HG02938 (cell line): ENCODE data around the gene PREP.
"Not testable (repeated sequence)": the region's sequence is repeated elsewhere in the genome, so short reads cannot be mapped to it uniquely, and the experiment has no call there.

Experiments
- ATAC-seq: cut with Tn5 transposase; IDR thresholded peaks from one replicate; pipeline ENCODE4 v1.9.1; 2021; ENCODE audit warnings: mild to moderate bottlenecking, moderate library complexity; ENCODE audit not compliant: unreplicated experiment

The PREP gene

DNA sequence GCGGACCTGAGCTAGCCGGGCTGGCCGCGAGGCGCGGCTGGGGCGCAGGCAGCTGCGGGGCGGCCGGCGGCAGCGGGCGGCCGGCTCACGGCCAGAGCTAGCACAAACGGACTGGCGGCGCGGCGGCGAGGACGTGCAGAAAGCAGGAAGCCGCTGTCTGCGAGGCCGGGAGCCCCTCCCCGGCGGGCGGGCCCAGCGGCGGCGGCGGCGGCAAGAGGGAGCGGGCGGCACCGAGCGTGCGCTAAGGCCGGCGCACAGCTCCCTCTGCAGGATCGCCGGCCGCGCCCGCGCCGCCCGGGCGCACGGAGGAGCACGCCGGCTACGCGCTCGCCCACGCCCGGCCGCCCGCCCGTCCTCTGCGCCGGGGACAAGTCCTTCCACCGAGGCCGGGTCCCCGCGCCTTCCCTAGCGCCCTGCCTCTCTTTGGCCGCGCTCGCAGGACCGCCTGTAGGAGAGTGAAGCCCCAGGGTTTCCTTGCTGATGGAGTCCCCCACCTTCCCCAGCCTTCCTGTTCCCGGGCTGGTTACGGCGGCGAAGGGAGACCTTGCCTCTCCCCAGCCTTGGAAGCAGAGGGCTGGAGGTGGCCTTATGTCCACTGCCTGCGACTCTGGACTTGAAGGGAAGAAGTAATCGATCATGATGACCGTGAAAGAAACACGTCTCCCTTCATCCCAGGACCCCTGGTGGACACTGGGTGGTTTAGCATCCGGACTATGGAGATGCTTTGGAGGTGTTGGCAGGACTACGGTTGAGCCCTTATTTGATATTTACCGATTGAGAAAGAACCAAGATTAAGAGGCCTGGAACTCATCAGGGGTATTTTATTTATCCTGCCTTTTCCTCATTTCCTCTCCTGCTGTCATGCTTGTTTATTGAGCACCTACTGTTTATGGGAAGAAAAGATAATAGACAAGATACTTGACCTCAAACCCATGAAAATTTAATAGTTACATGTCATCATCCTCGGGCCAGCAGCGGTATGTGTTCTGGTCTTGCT, at the start of gene PREP:
PREP (minus strand) TSS at position 144 of the 997 bp plus-strand sequence. CDS start 191 bp downstream, outside the sequence.
- peak; percentile 84 for ATAC-seq

DNA sequence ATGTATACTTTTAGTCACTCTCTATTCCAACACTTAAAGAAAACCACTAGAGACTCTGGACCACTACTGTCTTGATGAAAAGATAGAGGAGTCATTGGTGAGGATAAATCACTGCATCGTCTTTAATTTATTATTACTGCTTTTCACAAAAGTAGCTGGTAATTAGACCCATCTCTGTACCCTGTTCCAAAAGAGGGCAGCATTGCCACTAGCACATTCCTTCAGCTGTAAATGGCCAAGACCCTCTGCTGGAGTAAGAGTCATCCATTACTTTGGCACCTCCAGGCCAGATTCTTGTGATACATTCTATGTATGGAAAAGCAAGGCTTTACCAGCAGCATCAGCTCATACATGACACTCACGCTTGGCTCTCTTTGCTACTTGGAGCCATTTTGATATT, 49.5 kb upstream of the PREP start:
- no peak for ATAC-seq

DNA sequence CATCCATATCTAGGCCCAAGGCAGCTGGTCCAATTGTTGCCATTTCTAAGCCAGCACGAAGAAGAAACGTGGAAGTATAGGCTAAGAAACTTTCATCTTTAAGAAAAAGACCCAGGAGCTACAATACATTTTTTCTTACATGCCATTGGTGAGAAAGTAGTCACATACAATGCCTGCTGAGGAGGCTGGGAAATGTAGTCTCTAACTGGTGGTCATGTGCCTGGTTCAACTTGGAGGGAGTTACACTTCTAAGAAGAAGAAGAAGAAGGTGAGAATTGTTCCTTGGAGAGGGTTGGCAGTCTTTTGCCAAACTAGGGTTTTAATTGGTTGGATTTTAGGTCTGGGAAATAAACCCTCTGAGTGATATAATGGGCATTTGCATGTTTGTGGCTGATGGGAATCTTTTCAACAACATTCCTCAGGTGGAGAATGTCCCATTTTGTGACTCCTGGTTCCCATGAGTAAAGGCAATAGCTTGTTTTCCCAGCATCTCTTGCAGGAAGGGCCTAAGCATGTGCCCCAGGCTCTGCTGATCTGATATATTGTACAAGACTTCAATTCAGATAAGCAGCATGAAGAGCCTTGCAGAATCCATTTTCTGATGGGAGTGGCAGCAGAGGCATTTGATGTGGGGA, 47.0 kb upstream of the PREP start:
- no peak for ATAC-seq

DNA sequence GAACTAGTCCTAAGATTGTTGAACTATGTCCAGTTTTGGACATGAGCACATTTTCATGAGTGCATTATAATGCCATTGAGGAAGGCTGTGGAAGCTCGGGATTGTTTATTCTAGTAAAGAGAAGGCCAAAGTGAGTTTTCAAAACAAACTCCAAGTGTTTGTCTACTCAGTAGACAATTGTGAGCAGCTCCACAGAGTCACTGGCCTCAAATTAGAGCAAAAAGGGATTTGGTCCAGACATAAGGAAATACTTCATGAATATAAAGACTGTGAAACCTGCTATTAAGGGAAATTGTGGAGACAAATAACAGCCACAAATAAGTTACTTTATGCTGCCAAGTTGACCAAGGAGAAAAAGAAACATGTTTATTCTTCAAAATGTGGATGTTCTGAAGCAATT, 42.6 kb upstream of the PREP start:
- ATAC-seq, result no peak

DNA sequence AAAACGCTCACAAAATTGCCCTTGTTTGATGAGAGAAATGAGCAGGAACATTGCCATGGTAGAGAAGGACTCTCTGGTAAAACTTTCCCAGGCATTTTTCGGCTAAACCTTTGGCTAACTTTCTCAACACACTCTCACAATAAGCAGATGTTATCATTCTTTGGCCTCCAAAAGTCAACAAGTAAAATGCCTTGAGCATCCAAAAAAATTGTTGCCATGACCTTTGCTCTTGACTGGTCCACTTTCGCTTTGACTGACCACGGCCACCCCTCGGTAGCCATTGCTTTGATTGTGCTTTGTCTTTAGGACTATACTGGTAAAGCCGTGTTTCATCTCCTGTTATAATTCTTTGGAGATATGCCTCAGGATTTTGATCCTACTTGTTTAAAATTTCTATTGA, 41.1 kb upstream of the PREP start:
- no peak for ATAC-seq

DNA sequence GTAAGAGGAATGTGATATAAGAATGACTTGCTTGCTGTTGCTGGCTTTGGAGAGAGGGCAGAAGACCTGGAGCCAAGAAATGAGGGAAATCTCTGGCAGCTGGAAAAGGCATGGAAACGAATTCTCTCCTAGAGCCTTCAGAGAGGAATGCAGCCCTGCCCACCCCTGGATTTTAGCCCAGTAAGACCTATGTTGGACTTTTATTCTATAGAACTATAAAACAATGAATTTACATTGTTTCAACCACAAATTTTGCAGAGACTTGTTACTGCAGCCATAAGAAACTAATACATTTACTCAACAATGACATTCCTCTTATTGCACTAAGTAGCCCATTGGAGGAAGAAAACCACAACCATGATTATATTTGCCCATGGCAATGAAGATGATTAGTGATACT, 39.5 kb upstream of the PREP start:
- no peak for ATAC-seq

DNA sequence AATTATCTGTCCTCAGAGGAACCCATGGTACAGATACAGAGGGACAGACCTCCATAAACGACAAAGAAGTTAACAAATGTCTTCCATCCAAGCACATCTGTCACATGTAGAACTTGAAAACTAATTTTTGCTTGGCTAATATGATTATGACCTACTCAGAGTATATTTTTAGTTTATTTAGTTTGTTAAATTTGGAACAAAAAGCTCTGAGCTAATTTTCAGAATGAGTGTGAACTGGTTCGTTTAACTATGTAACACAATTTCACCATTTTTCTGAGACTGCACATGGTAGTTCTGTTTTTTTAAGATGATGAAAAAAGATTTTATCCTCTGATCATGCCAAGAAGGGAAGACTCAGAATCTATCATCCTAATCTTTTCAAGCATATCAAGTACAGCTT, 34.4 kb upstream of the PREP start:
- ATAC-seq, result no peak

DNA sequence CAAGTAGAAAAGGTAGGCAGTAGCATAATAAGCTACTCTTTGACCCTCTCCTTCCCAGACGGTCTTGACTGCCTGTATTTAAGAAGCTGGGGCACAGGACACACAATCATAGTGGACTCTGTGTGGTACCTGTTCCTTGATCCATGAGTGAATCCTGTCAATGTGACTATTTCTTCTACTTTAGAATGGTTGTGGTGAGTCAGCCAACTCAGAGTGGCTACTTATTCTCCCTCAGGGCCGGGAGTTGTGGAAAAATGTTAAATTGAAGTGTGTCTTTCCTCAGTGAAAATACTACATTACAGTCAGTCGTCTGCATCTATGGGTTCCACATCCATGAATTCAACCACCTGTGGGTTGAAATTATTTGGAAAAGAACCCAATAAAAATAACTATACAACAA, 30.8 kb upstream of the PREP start:
- ATAC-seq, result no peak

DNA sequence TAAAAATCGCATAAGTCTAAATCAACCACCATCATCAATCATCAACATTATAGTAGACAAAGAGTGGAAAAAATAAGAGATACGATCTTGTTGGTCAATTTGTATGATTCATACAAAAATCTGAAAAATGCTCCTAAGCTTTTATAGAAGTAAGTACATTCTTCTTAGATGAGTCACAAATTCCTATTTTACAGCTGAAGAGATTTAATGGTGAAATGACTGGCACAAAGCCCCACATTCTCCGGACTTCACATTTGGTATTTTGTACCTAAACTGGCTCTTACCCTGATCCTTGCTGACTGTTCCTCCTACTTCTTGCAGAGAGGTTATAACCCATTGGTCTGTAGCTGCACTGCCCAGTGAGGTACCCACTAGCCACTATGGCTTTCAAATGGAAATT, 29.9 kb upstream of the PREP start:
- no peak for ATAC-seq

DNA sequence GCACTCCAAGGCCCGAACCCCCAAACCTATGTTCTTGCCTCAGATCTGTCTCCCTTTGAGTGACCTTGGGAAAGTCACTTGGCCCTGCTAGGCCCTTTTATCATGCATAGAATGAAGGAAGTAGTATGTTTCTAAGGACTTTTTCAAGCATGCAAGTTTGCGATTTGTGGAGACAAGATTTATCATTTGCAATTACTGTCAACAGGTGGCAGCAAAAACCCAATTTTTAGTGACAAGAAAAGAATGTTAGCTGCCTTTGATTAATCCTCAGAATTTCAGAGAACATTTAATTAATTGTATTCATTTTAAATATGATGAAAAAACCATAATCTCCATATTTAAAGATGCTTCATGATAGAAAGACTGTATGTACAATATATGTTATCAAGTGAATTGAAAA, 28.3 kb upstream of the PREP start:
- no peak for ATAC-seq

DNA sequence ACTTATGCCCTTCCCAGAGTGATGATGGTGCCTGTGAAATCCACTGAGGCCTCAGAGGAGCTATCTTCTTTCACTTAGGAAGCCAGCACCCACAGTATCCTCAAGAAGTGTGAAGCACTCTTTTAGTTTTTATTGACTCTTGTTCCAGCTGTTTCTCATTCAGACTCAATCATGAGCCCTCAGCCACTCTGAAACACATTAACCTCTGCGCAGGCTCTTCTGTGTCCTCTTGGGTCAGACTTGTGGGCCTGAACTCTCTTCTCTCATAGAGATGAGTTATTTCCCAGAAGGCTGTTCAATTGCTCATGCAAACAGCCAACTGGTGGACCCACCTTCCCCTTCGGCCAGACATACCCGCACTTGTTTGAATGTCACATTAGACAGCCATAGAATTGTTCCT, 27.8 kb upstream of the PREP start:
- ATAC-seq, result no peak

DNA sequence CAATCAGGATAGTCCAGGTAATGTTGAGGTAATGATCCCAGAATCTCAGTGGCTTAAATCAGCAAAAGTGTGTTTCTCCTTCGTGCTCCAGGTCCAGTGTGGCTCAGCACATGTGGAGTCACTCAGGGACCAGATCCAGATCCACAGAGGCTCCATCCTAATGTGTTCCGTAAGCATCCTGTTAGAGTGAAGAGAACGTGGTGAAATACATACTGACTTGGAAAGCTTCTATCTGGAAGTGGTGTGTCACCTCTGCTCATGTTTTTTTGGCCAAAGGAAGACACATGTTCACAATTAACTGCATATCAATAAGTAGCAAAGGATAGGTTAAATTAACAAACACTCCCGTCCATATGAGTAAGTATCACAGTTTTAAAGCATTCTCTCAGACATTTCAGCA, 26.8 kb upstream of the PREP start:
- ATAC-seq, result no peak

DNA sequence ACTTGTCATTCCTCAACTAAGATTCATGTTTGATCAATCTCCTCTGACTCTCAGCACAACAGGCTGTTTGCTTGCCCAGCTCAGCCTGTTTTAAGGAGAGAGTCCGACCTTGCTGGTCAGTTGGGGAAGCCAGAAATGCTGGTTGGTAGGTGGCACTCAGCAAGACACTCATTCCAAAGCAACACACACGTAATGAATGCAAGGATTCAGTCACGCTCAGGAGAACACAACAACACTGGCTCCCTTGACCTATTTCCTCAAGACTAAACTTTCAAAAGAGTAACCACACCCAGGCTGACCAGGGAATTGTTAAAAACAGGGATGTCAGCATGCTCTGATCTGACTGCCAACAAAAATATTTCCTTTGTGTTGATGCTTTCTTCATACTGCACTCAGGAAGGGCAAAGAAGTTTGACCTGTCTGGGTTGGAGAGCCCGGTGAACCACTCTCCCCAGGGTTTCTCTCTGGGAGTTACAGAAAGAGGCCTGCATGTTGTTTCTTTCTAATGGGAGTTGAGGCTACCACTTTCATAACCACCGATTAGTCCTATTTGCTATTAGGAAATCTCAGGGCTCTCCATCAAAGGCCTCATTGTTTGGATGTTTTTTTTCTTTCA, 25.6 kb upstream of the PREP start:
- no peak for ATAC-seq

DNA sequence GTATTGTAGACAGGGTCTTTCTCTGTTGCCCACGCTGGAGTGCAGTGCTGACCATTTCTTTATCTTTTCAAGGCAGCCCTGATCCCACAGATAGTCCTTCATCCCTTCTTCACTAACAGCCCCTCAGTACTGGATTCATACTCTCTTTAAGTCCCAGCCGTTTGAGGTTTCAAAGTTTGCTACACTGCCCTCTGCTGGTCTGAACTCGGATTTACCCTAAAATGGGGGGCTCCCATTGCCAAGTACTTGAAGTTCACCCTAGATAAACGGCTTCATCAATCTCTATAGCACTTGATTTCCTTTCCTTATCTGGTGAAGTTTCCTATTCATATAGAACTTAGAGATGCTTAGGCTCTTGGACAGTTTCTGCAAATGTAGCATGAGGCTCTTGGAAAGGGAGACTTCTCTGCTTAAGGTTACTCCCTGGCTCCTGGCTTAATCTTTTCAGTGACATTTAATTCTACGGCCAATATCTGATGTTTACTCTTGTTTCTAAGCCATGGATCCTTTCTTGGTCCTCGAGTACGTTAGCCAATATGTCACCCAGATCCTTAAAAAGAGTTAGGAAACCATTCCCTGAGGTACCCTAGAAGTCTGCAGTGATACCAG, 21.4 kb upstream of the PREP start:
- ATAC-seq, result no peak

DNA sequence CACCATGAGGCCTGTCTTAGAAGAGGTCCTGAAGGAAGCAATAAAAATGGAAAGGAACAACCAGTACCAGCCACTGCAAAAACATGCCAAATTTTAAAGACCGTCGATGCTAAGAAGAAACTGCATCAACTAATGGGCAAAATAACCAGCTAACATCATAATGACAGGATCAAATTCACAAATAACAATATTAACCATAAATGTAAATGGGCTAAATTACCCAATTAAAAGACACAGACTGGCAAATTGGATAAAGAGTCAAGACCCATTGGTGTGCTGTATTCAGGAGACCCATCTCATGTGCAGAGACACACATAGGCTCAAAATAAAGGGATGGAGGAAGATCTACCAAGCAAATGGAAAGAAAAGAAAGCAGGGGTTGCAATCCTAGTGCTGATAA, 14.1 kb upstream of the PREP start:
- not testable (repeated sequence) for ATAC-seq

DNA sequence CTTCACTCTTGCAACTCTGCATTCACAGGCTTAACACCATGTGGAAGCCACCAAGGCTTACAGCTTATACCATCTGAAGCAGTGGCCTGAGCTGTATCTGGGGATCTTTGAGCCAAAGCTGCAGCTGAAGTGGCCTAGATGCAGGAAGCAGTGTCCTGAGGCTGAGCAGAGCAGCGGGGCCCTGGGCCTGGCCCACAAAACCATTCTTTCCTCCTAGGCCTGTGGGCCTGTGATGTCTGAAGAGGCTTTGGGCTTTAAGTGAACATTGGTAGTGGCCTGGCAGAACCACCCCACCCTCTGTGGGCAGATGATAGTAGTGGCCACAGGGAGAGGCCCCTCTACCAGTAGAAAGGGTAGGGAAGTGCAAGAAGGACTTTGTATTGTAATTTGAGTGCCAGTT, 6.9 kb upstream of the PREP start:
- no peak for ATAC-seq

DNA sequence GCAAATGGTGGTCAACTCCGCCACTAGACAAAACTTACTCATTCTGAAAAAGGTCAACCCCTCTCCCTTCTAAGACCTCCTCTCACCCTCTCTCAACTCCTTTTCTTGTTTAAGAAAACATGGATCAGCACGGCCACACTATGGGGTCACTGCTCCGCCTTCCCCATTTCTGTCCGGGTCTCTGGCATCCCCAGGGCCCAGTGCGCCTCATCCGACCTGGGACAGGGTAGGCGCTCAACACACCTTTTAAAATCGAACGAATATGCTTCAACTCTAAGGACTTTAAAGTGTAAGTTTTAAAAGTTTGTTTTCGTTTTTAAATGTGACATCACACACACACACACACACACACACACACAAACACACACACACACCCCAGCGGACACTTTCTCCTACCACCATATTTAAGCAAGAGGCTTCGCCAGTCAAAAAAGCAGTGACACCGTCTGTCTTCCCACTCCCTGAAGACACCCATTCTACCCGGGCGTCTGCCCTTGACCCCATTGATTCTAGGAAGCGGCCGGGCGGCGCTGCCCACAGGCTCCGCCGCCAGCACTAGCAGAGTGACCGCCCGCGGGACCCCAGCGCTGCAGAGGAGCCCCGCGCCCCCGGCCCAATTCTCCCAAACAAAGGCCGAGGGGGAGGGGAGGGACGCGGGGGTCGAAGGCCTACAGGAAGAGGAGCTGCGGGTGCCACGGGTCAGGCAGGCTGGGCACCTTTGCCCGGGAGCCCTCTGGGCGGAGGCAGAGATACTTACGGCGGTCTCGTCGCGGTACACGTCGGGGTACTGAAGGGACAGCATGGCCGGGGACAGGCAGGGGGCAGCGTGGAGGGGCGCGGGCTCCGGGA, 568 bp downstream of the PREP start:
- ATAC-seq, result peak; percentile 39

DNA sequence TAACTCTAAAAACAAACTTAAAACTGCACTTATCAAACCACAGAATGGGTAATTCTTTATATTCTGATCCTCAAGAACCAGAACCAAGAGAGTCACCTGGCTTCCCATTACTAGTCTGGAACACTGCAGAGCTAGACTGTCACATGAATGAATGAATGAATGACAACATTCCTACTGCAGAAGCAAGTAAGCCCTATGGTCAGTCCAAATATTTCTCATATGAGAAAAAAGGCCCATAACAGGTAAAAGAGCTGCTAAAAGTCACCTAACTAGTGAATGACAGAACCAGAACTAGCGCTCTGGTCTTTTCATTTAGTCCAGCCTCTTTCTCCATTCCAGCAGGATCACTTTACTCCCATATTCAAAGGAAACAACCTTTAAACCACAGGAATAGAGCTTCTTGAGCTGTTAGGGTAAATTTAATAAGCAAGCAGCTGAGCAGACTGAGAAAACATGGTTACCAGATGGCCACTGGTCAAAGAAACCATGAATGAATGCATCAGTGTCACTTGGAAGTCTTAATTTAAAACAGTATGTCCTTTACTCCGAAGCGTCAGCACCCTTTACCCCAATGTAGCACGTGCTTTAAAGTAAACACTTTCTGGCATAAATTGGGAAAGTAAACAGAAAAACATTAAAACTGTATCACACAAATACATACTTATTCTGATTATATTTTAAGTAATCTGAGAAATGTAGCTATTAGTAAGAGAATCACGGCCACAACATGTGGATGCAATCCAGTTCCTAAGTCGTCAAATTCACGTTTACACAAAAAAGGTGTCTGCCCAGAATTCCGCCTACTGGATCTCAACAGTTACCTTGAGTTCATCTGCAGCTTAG, 1.4 kb downstream of the PREP start:
- ATAC-seq, result no peak

DNA sequence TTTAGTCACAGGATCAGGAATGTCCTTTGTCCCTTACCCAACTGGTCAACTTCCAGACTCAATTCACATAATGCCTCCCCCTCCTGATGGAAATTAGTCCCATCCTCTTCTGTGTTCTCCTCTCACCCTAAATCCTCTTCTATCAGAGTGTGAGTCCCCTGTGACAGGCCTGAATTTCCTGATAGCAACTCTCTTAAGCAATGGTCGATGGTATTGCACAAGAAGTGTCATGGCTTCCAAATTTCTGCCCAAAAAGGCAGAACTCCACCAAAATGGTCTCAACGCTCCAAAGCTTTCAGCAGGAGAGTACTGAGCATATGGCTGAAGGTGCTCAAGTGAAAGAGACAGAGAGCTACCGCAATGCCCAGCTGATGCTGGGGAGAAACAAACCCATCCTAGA, 2.4 kb downstream of the PREP start:
- ATAC-seq, result no peak

DNA sequence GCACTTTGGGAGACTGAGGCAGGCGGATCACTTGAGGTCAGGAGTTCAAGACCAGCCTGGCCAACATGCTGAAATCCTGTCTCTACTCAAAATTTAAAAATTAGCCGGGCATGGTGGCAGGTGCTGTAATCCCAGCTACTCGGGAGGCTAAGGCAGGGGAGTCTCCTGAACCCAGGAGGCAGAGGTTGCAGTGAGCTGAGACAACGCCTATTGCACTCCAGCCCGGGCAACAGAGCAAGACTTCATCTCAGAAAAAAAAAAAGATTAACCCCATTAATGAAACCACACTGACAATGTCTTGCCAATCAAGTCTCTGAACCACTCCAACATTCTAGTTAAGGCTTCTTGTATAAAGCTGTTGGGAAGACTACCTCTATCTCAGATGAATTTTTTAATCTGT, 4.0 kb downstream of the PREP start:
- no peak for ATAC-seq
